GM18520 (cell line): ENCODE results near the gene ERF.

ENCODE experiments used
- ATAC-seq: cut with Tn5 transposase; IDR thresholded peaks from one replicate; pipeline ENCODE4 v1.9.1; 2021; ENCODE audit not compliant: unreplicated experiment

Gene ERF

GRCh38 chr19:42242512-42243409 is 12.2 kb downstream of the ERF start, which contains the start of gene GSK3A:
Gene GSK3A (minus strand): TSS chr19:42242602. CDS start chr19:42242465, 137 bp downstream.
- peak; percentile 52 for ATAC-seq

DNA sequence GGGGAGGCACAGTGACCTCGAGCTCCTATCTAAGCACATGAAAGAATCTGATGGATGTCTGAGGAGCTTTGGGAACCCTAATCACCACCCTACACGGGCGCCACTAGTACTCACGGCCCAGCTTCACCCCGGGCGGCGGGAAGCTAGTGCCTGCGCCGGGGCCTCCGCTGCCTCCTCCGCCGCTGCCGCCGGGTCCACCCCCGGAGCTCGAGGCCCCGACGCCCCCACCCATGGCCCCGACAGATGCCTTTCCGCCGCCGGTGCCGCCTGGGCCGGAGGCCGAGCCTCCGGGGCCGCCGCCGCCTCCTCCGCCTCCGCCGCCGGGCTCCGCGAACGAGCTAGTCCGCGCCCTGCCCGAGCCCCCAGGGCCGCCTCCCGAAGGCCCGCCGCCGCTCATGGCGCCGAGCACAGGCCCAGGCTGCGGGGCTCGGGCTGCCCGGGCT is 12.8 kb downstream of the ERF start:
- peak; percentile 1 for ATAC-seq

DNA sequence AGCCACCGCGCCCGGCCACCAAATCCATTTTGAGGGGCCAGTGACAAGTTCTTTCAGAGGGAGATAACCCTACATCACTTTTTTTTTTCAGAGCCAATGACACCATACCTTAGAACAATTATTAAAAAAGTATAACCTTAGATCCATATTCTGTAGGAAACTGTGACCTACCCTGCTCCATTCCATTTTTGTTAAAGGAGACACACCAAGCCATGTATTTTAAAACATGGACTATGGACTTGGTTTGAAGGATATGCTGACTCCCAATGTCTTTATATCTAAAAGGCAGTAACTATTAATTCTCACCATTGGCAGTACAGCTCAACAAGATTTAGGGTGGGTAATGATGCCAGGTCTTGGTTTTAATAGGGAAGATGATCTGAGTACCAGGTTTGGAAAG is 13.6 kb downstream of the ERF start:
- ATAC-seq, result no peak

DNA sequence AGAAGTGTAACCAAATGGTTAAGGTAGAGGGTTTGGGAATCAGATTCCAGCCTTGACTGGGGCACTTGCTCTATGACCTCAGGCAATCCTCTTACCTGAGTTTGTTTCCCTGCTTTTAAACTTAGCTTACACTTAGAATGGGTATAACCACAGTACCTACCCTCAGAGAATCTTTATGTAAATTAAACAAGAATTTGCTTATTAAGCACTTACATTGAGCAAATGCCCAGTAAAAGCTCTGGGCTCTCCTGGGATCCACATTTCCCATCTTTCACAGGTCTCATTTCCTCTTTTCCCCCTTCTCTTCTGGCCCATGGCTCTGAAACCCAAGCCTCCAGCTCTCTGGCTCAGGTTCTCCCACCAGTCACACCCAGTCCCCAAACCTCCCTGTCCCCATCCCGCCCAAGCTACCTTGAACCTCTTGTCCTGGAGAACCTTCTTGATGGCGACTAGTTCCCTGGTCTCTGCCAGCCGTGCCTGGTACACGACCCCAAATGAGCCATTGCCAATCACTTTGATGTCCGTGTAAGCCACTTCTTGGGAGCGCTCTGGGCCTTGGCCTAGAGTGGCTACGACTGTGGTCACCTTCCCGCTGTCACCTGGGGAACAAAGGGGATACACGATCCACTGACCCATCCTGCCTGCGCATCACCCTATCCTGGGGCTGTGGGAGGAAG is 15.2 kb downstream of the ERF start:
- no peak for ATAC-seq

GRCh38 chr19:42235181-42235580 is 19.7 kb downstream of the ERF start:
- no peak for ATAC-seq

DNA sequence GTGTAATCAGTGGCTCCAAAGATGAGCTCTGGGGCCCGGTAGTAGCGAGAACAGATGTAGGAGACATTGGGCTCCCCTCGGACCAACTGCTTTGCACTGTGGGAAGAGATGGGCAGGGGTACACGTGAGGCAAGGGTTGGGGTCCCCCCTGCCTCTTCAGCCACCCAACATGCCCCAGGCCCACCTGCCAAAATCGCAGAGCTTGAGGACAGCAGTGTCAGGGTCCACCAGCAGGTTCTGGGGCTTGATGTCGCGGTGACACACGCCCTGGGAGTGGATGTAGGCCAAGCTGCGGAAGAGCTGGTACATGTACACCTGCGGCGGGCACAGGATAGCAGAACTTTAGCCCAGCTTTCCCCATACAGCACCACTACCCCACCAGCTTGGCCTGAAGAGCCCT is 20.6 kb downstream of the ERF start:
- ATAC-seq, result no peak

DNA sequence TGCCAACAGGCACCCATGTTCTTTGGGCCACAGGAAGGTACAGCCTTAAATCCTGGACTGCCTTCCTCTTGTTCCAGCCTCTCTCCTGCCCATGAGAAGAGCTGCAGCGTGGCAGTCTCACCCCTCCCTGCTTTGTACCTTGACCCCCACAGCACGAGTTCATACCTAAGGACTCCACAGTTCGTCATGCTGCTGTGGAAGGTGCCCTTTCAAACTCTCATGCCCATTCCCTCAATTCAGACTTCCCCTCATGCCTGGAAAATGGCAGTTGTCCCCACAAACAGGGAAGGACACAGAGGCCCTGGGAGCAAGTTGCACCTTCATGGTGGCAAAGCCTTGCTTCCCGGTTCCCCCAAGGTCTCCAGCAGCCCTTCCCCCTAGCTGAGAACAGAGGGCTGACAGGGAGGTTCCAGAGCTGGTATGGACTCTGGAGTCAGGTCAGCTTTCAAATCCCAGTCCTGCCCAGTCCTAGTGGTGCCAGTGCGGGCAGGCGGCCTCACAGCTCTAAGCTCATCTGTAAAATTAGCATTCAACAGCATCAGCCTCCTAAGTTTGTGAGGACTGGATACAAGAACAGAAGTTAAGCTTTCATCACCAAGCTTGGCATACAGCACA is 21.1 kb downstream of the ERF start:
- no peak for ATAC-seq

- no peak for ATAC-seq
Measured at GRCh38 chr19:42233106-42233505, 21.8 kb downstream of the ERF start.

- ATAC-seq, result no peak
Measured at GRCh38 chr19:42232435-42232834, 22.5 kb downstream of the ERF start.

DNA sequence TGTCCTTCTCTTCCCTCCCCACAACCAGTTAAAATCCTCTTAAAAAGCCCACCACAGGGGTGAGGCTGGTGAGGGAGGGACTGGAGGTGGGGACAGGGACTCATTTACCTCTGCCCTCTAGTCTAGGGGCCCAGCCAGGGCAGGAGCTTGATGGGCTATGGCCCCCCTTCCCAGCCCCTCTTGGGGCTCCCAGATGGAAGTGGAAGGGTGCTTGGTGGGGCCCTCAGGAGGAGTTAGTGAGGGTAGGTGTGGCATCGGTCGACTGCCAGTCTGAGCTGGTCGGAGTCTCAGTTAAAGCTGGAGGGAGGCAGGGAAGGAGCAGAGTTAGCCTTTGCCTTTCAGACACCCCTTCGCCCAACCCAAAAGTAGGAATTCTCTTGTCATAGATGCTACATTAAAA is 24.4 kb downstream of the ERF start:
- no peak for ATAC-seq

GRCh38 chr19:42229855-42230351 is 25.0 kb downstream of the ERF start:
- ATAC-seq, result no peak

DNA sequence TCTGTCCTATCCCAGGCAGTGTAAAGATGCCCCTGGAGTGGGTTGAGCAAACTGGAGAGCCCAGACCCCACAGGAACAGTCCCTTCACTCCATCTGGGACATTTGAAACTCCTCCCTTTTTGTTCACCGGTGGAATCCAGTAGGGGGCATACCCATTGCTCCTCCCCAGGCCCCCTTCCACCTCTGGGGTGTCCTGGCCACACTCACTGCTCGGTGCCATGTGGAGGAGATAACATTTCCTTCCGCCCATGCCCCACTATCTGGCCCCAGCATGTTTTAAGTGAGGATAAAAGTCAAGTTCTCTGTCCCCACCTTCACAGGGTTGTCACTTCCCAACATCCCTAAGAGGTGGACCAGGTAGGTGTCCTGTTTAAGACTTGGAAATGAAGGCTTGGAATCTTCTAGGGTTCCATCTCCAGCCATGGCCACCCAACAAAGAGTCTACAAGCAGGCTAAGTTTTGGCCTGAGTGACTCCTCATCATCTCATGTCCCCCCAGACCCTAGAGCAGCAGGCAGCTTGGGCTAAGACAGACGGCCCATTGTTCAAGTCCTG is 25.6 kb downstream of the ERF start:
- ATAC-seq, result no peak

GRCh38 chr19:42228641-42229040 is 26.3 kb downstream of the ERF start:
- no peak for ATAC-seq

- no peak for ATAC-seq
Measured at GRCh38 chr19:42226886-42227285, 28.0 kb downstream of the ERF start.

DNA sequence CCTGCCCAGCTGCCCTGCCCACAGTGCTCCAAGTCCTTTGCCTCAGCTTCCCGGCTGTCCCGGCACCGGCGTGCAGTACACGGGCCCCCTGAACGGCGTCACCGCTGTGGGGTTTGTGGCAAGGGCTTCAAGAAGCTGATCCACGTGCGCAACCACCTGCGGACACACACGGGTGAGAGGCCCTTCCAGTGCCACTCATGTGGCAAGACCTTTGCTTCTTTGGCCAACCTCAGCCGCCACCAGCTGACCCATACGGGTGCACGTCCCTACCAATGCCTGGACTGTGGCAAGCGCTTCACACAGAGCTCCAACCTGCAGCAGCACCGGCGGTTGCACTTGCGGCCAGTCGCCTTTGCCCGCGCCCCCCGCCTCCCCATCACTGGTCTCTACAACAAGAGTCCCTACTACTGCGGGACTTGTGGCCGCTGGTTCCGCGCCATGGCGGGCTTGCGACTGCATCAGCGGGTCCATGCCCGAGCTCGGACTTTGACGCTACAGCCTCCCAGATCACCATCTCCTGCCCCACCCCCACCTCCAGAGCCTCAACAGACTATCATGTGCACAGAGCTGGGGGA is 29.1 kb downstream of the ERF start:
- ATAC-seq, result no peak

DNA sequence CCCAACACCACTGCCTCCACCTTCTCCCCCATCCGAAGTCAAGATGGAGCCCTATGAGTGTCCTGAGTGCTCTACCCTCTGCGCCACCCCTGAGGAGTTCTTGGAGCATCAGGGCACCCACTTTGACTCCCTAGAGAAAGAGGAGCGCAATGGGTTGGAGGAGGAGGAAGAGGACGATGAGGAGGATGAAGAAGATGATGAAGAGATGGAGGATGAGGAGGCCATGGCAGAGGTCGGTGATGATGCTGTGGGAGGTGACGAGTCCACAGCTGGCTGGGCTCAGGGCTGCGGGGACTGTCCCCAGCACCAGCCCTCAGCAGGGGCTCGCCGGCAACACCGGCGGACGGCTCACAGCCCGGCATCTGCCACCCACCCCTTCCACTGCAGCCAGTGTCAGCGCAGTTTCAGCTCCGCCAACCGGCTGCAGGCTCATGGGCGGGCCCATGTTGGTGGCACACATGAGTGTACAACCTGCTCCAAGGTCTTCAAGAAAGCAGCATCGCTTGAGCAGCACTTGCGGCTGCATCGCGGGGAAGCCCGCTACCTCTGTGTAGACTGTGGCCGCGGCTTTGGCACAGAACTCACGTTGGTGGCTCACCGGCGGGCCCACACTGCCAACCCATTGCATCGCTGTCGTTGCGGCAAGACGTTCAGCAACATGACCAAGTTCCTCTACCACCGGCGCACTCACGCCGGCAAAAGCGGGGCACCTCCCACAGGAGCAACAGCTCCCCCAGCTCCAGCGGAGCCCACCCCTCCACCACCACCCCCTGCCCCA is 29.8 kb downstream of the ERF start:
- no peak for ATAC-seq

GRCh38 chr19:42220751-42221097 is 34.2 kb downstream of the ERF start:
- no peak for ATAC-seq

DNA sequence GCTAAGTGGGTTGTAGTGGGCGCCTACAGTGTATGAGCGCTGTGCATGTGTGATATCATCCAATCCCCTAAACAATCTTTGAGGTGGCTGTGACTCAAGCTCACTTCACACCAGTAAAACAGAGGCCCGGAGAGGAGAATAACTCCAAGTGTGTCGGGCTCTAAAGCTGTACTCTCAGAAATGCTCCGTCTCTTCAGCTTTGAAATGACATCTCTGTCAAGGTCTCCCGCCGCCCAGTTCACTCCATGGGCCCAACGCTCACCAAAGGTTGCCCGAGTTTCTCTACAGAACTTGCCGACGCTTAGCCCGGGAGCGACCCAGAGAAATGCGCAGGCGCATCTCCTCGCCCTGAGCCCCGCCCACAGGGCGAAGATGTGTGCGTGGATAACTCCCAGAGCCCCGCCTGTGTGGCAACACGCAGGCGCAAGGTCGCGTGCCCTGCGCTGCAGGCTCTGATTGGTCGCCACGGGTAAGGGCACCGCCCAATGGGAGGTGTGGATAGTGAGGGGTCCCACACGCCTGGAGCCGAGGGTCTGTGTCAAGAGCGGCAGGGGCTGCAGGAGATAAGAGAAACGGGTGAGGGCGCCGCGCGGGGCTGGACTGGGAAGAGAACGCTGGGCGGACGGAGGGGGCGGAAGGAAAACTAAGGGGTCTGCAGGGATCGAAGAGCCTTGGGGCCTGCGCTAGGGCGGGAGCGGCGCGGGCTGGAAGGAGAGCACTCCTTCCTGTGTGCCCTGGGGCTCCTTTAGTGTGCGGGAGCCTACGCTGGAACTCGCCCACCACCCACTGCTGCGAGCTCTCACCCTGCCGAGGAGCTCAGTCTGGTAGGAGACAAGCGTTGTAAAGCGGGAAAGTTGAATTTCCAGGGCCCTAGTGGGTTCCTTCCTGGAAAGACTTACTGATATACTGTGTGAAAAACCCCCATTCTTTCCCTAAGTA is 34.8 kb downstream of the ERF start, which contains the start of gene ZNF526:
Gene ZNF526 (plus strand): TSS at position 501 of the 939 bp plus-strand sequence. CDS start 4,092 bp downstream, outside the sequence.
- ATAC-seq, result peak; percentile 72
